T-helper 2 cell treated with Interferon-gamma antibody and Interleukin-4, amounts not matched to agents 5 μg/mL and 100 μg/mL, for 36 hours (primary cell): Measurements from ENCODE around the gene ATP1A4.
A peak's percentile ranks its signal among the peaks of the same experiment; 100 is the strongest.

Experiments
- DNase-seq: peaks from one replicate; pipeline ENCODE4 v3.0.0; 2021; ENCODE audit warnings: low spot score
- H3K27ac Mint-ChIP-seq: one replicate; pipeline ENCODE4 v1.8.0; 2021; ENCODE audit warnings: mild to moderate bottlenecking, mixed read lengths
- H3K27me3 Mint-ChIP-seq: one replicate; pipeline ENCODE4 v1.8.0; 2021; ENCODE audit warnings: low read depth, mixed read lengths
- H3K36me3 Mint-ChIP-seq: one replicate; pipeline ENCODE4 v1.8.0; 2021; ENCODE audit warnings: low read depth, mixed read lengths
- H3K4me1 Mint-ChIP-seq: one replicate; pipeline ENCODE4 v1.8.0; 2021; ENCODE audit warnings: low read depth, mixed read lengths
- H3K4me3 Mint-ChIP-seq: one replicate; pipeline ENCODE4 v1.8.0; 2022; ENCODE audit warnings: mild to moderate bottlenecking, moderate library complexity, mixed read lengths
- H3K9me3 Mint-ChIP-seq: one replicate; pipeline ENCODE4 v1.8.0; 2021; ENCODE audit warnings: mixed read lengths

ATP1A4 gene

DNA sequence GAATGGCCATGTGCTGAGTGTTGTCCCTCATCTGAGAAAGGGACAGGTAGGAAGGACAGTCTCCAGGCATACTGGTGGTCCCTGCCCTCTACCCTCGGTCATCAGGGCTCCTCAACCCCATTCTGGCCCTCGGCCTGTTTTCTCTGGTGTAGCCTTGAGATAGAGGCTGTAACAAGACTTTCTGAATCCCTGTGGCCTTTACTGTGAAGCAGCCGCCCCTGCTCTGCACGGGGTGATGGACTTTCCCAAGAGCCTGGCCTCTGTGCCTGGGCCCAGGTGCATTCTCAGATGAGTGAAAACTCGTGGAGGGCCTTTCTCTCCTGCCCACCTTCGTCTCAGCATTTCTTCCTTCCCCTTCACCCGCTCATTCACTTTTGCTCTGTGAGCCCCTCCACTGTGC is 36.0 kb downstream of the ATP1A4 start:
- H3K36me3 Mint-ChIP-seq, result no peaks in the 10 kb centered on the region
- no peak overlapping the region for H3K27ac Mint-ChIP-seq
- no peaks in the 10 kb centered on the region for H3K9me3 Mint-ChIP-seq
- H3K4me3 Mint-ChIP-seq, result no peak overlapping the region
- DNase-seq, result no peak
- H3K4me1 Mint-ChIP-seq, result no peaks in the 10 kb centered on the region
- H3K27me3 Mint-ChIP-seq, result no peaks in the 10 kb centered on the region

DNA sequence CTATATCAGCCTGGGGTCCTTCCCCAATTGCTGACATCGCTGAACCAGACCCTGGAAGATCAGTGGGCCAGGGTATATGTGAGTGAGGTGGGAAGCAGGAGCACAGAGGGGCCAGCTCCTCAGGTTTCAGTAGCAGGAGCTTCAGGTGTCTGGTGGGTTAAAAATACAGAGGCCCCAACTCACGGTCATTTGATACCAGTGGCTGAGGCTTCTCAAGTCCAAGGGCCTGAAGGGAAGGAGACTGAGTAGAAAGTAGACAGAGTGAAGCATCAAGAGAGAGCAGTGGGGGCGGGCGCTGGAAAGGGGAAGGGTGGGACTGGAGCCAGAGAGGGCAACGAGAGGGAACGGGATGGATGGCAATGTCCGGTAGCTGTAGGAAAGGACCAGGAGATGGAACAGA is 36.9 kb downstream of the ATP1A4 start:
- no peak for DNase-seq
- Mint-ChIP-seq H3K27me3 (no peaks in the 10 kb centered on the region), H3K4me3 (no peak overlapping the region), H3K4me1 (no peaks in the 10 kb centered on the region), H3K36me3 (no peaks in the 10 kb centered on the region), H3K9me3 (no peaks in the 10 kb centered on the region), H3K27ac (no peak overlapping the region)

DNA sequence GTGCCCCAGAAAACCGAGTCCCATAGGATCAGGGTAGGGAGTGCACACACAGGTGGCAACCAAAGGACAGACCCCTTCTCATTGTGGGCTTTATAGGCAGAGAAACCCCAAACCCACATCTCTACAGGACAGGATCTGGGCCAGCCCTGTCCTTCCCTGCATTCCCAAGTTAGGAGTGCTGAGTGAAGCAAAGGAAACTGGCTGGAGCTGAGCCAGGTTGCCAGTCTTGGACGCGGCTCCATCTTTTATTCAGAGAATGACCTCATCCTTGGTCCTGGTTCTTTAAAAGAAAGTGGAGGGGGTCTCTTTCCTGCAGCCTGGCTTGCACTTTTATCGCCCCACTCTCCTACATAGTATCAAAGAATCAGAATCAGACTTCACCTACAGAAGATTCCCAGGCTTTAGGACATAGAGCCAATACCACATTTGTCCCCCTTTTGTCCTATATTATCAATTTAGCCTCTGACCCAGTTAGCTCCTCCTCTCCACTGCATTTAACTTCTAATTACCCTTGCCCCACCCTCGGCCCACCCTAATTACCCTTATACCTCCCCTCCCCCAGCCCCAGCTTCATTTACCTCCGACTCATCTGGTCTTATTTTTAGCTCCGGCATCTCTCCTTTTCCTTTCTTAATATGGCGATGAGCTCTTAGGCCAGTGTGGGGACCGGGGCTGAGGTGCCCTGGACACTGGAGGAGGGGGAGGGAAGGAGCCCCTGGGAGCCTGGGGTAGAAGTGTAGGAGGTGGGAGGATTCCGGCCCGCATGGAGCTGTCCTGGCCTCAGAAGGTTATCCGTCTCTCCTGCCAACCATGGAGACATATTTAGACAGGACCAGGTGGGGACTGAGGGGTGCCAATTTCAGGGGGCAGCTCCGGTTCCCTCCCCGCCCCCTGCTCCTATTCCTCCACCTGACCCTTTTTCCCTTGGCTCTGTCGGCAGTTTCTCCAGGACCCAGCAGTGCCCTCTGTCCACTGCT is 38.5 kb downstream of the ATP1A4 start, which contains the start of gene CASQ1:
Gene CASQ1, plus strand, starts transcription at position 927 of the 977 bp plus-strand sequence. CDS start 177 bp downstream, outside the sequence.
- no peak within 1 kb of the TSS for H3K27ac Mint-ChIP-seq
- H3K27me3 Mint-ChIP-seq, result no peaks in the 10 kb centered on the region
- H3K9me3 Mint-ChIP-seq, result no peaks in the 10 kb centered on the region
- DNase-seq, result no peak
- H3K4me3 Mint-ChIP-seq, result no peak within 1 kb of the TSS
- no peaks in the 10 kb centered on the region for H3K4me1 Mint-ChIP-seq
- H3K36me3 Mint-ChIP-seq, result no peaks in the 10 kb centered on the region

DNA sequence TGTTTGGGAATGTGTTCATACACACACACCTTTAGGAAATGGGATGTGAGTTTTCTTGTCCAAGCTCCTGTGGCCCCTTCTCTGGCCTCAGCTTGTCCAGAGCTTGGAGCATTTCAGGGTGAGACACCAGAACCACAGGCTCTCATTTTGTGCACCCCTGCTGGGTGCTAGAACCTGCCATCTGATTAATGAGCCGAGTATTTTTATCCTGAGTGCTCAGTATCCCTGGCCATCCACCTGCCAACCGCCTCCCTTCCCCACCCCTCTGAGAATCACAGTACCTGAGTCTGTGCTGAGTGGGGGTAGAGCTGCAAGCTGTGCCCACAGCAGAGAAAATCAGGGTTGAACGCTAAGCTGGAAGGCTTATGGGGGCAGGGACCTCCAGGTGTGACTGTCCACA is 40.4 kb downstream of the ATP1A4 start:
- no peaks in the 10 kb centered on the region for H3K4me1 Mint-ChIP-seq
- H3K27me3 Mint-ChIP-seq, result no peaks in the 10 kb centered on the region
- no peaks in the 10 kb centered on the region for H3K36me3 Mint-ChIP-seq
- no peaks in the 10 kb centered on the region for H3K9me3 Mint-ChIP-seq
- DNase-seq, result no peak
- no peak overlapping the region for H3K4me3 Mint-ChIP-seq
- H3K27ac Mint-ChIP-seq, result no peak overlapping the region

DNA sequence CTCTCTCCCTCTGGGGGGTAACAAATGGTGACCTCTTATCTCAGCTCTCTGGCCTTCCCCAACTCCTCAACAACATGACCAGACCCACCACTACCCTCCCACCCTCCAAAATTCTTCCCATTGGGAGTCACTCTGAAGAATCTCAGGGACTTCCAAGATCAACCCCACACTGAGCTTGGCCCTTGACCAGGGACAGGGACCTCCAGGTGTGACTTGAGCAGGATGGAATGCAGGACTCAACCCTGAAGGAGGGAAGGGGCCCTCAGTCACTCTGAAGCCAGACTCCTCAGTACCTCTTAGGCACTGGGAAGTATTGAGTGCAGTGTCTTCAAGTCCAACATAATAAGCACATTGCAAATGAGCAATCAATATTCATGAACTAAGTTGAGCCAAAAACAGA is 40.8 kb downstream of the ATP1A4 start:
- Mint-ChIP-seq H3K4me3 (no peak overlapping the region), H3K9me3 (no peaks in the 10 kb centered on the region), H3K27me3 (no peaks in the 10 kb centered on the region)

DNA sequence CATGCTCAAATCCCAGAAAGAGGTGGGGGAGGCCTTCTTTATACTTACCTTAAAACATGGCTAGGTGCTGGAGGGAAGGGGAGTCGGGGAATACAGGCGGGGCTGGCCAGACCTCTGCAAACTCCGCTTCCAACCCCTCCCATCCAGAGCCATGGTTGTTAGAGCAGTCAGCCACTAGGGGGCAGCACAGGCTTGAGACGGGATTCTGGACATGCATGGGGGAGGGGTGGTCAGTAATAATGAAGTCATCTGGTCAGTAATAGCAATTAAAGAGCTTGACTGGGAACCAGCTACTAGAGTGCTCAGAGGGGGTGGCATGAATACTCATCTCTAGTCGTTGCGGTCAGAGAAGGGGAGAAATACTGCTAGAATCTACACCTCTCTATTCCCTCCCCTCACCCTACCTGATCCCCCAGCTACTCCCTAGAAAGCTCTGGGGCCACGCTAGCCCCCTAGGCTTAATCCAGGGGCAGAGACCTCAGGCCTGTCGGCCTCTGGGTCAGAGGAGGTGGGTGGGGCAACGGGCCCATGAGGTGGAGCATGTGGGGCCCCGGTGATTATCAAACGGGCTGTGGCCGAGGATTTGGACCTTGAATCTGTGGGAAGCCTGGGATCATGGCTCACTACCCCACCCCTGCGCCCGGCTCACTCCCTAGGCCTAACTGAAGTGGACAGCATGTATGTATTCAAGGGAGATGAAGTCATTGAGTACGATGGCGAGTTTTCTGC is 41.9 kb downstream of the ATP1A4 start:
- Mint-ChIP-seq H3K27ac (no peak overlapping the region), H3K4me3 (no peak overlapping the region), H3K27me3 (no peaks in the 10 kb centered on the region), H3K4me1 (no peaks in the 10 kb centered on the region), H3K36me3 (no peaks in the 10 kb centered on the region), H3K9me3 (no peaks in the 10 kb centered on the region)
- peak; percentile 57 for DNase-seq

More for the DNA sequence above, 40.8 kb downstream of the ATP1A4 start:
- no peaks in the 10 kb centered on the region for H3K4me1 Mint-ChIP-seq
- H3K27ac Mint-ChIP-seq, result no peak overlapping the region
- H3K36me3 Mint-ChIP-seq, result no peaks in the 10 kb centered on the region
- no peak for DNase-seq

DNA sequence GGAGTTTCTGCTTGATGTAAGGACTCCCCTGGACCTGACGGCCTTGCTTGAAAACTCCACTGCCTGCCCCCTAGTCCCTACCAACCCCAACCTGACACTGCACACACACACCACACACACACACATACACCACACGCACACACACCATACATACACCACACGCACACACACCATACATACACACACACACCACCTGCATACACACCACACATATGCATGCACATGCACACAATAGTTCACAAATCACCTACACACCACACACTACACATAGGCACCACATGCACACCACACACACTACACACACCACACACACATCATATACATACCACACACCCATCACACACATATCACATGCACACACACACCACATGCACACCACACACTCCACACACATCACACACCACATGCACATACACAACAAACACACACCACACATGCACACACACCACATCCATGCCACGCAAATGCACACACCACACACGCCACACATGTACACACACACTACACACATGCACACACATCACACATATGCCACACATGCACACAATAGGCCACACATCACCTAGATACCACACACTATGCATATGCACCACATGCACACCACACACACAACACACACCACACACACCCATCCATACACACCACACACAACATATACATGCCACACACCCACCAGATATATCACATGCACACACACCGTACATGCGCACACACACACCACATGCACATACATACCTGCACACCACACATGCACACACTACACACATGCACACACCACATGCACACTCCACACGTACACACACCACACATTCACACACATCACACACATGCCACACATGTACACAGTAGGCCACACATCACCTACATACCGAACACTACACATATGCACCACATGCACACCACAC is 42.7 kb downstream of the ATP1A4 start:
- Mint-ChIP-seq H3K9me3 (no peaks in the 10 kb centered on the region), H3K4me3 (no peak overlapping the region), H3K4me1 (no peaks in the 10 kb centered on the region), H3K27ac (no peak overlapping the region), H3K27me3 (no peaks in the 10 kb centered on the region), H3K36me3 (no peaks in the 10 kb centered on the region)
- no peak for DNase-seq

DNA sequence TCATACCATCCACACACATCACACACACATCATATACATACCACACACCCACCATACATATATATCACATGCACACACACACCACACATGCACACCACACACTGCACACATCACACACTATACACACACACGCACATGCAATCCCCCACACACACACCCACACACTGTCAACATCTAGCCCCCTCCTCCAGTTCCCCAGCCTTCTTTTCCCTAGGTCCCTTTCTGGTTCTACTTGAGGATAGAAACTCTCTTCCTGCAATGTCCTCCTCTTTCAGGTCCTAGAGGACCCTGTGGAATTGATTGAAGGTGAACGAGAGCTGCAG is 43.3 kb downstream of the ATP1A4 start:
- DNase-seq, result no peak
- Mint-ChIP-seq H3K36me3 (no peaks in the 10 kb centered on the region), H3K27me3 (no peaks in the 10 kb centered on the region), H3K9me3 (no peaks in the 10 kb centered on the region), H3K4me1 (no peaks in the 10 kb centered on the region), H3K4me3 (no peak overlapping the region), H3K27ac (no peak overlapping the region)

DNA sequence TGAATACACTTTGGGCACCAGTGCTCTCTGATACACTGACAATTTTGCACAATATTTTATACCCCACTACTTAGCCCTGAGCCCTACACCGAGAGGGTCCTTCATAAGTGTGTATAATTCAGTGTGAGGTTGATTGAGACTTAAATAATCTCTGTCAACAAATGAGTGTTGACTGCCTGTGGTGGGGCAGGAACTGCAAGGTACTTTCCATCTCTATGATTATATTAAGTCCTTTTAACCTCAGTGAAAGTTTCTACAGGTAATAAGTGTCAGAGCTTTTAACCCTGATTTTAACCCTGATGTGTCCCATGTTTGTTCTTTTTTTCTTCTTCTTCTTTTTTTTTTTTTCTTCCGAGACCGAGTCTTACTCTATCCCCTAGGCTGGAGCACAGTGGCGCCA is 44.7 kb downstream of the ATP1A4 start:
- Mint-ChIP-seq H3K27me3 (no peaks in the 10 kb centered on the region), H3K4me3 (no peak overlapping the region), H3K4me1 (no peaks in the 10 kb centered on the region), H3K36me3 (no peaks in the 10 kb centered on the region), H3K9me3 (no peaks in the 10 kb centered on the region), H3K27ac (no peak overlapping the region)
- DNase-seq, result no peak

DNA sequence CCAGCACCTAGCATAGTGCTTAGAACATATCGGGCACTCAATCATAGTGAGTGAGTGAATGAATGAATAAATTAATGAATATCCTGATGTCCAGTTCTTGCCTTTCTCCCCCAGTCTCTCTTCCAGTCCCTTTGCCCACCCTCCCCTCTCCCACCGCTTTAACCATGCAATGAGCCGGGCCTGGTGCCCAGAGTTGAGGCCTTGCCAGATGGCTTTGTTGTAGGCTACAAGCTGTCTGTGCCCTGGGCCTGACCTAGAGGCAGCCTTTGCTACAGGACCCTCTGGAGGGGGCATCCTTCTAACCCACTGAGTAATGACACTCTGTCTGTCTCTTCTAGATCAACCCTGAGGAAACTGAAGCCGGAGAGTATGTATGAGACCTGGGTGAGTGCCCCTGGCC is 45.8 kb downstream of the ATP1A4 start:
- Mint-ChIP-seq H3K4me3 (no peak overlapping the region), H3K27me3 (no peaks in the 10 kb centered on the region), H3K27ac (no peak overlapping the region), H3K9me3 (no peaks in the 10 kb centered on the region), H3K4me1 (no peaks in the 10 kb centered on the region), H3K36me3 (no peaks in the 10 kb centered on the region)
- no peak for DNase-seq

DNA sequence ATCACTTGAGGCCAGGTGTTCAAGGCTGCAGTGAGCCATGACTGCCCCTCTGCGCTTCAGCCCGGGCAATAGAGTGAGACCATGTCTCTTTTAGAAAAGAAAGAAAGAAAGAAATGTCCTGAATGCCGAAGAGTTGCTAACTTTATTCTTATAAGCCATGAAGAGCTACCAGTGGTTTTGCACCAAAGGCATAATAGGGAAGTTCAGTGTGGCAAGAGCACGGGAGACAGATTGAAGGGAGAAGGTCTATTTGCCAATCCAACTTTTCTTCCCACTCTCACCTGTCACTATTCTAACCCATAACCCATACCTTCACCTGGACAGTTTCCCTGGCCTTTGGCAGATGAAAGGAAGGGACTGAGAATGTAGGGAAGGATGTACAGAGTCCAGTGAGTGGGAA is 49.4 kb downstream of the ATP1A4 start:
- H3K9me3 Mint-ChIP-seq, result no peaks in the 10 kb centered on the region
- H3K27ac Mint-ChIP-seq, result no peak overlapping the region
- DNase-seq, result no peak
- H3K27me3 Mint-ChIP-seq, result no peaks in the 10 kb centered on the region
- no peaks in the 10 kb centered on the region for H3K36me3 Mint-ChIP-seq
- H3K4me3 Mint-ChIP-seq, result no peak overlapping the region
- H3K4me1 Mint-ChIP-seq, result peaks cover 10% of the 10 kb centered on the region

DNA sequence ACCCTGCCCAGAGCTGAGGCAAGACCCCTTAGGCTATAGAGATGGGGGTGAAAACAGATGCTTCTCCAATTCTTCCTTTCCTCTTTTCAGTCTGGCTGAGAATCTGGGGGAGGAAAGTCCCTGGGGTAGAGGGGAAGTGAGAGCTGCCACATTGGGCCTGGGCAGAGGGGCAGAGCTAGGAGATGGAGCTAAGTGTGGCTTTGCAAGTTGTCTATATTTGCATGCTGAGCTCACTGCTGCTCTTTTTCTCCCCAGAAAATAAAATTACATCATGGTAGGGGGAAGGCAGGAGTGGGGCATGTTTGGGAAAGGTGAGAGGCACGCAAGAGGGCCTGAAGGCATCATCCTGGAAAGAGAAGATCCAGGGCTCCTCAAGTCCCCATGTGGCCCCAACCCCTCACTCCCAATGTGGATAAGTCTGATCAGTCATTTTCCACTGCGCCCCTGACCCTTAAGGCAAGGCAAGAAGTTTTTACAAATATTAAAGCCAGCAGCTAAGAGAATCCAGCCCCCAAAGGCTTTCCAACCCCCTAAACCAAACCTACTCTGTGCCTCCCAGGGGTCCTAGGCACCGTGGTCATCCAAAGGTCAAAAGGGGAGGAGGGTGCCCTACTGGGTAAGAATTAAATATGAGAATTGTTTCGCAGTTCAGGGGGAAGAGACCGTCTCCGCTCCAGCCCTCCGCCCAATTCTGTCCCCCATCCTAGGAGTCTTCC is 53.3 kb downstream of the ATP1A4 start:
- Mint-ChIP-seq H3K4me3 (peak overlapping the region; percentile 51), H3K36me3 (peaks cover 6% of the 10 kb centered on the region), H3K4me1 (peaks cover 28% of the 10 kb centered on the region), H3K27ac (peak overlapping the region; percentile 70), H3K9me3 (no peaks in the 10 kb centered on the region), H3K27me3 (no peaks in the 10 kb centered on the region)
- DNase-seq, result no peak
